GM19025 (cell line): ENCODE measurements around the gene MVK.
"Not testable (repeated sequence)": the region's sequence is repeated elsewhere in the genome, so short reads cannot be mapped to it uniquely, and the experiment has no call there.

Source experiments
- ATAC-seq: cut with Tn5 transposase; IDR thresholded peaks from one replicate; pipeline ENCODE4 v1.9.1; 2021; ENCODE audit warnings: mild to moderate bottlenecking, low read depth, moderate library complexity; ENCODE audit not compliant: unreplicated experiment

Gene MVK

GRCh38 chr12:109588461-109589239, 15.1 kb downstream of the MVK start:
- no peak for ATAC-seq

GRCh38 chr12:109589240-109589590, 15.6 kb downstream of the MVK start:
- ATAC-seq: no peak

- no peak for ATAC-seq
Measured at GRCh38 chr12:109589691-109590245, 16.2 kb downstream of the MVK start.

DNA sequence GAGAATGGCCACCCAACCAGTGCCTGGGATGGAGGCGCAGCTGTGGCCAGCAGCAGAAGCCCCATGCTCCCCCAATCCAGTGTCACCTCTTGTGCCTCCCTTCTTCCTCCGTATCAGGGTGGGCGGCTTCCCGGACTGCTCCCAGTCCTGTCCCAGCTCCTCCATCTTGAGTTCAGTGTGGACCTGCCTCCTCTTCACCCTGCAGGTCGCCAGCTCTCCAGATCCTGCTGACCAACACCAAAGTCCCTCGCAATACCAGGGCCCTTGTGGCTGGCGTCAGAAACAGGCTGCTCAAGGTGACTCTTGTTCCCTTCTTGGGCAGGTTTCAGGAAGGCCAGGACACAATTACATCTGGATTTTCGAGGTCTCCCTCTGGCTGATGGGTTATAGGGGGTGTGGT, 17.0 kb downstream of the MVK start:
- ATAC-seq: no peak

GRCh38 chr12:109591041-109591440, 17.4 kb downstream of the MVK start:
- no peak for ATAC-seq

DNA sequence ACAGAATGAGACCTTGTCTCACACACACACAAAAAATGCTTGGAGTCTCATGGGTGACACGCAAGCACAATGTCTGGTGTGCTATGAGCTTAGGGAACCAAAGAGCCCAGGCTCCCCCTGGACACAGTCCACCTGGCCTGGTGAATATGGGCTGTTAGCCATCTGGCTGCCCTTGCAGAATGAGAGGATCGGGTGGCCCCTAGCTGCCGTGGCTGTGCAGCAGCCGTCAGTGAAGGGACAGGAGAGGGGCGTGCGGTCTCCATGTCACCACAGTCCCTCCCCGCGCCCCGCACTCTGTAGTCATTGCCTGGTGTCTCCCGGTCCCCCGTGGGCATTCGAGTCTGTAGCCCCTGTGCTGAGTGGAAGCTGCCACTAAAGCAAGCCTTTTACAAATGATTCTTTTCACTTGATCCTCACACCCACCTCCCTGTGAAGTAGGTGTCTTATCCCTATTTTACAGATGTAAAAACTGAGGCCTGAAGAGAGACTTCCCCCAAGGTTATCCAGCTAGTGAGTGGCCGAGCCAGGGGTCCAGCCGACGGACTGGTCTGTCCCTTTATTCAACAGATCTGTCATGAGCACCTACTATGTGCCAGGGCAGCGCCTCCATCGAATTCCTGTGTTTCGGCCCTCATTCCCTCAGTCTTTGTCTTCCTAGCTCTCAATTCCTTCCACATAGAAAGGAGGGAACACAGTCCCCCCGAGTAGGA, 18.8 kb downstream of the MVK start:
- no peak for ATAC-seq

GRCh38 chr12:109592905-109593272, 19.3 kb downstream of the MVK start:
- no peak for ATAC-seq

DNA sequence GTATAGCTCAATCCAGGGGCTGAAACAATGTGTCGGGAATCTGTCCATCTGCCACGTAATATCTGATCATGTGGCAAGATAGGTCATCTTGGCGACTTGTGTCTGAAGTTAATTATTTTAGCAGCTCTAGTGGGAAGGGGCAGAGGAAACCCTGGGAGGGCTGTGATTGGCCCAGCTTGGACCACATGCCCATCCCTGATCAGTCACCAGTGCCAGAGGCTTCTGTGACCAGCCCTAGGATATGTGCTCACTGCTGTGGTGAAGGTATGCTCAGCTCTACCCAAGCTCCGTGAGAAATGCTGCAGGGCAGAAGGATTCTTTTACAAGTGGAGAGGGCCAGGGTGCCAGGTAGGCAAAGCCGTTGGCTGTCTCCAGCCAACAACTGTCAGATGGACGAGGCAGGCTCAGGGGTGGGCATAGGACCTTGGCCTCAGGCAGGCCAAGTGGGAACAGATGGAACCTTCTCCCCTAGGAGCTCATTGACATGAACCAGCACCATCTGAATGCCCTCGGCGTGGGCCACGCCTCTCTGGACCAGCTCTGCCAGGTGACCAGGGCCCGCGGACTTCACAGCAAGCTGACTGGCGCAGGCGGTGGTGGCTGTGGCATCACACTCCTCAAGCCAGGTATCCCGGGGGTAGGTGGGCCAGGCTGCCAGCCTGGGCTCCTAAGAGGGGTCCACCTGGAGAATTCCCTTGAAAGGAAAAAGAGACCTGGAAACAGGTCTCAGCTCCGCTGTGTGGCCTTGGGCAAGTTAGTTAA, 21.1 kb downstream of the MVK start:
- ATAC-seq: no peak

DNA sequence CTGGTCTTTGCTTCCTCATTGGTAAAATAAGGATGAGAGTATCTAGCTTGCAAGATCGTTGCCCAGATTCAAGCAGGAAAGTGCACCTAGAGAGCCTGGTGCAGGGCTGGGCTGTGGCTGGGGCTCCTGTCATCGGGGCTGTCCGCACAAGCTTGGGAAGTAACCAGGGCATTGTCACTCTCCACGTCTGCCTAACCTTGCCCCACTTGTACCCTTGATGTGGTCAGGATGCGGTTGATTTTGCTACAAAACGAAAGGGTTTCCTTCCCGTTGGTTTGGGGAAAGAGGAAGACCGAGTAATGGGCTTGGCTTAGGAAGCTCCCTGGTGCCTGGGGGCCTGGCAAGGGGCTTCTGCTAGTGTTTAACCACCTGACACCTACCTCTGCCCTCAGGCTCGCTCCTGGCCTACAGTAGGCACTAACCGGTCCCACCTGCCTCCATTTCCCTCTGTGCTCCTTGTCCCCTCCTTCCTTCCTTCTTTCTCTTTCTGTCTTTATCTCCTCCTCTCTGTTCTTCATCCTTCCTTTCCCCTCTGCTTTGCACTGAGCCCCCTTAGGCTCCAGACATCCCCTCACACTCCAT, 21.8 kb downstream of the MVK start:
- no peak for ATAC-seq

GRCh38 chr12:109596418-109597244, 23.0 kb downstream of the MVK start:
- no peak for ATAC-seq

DNA sequence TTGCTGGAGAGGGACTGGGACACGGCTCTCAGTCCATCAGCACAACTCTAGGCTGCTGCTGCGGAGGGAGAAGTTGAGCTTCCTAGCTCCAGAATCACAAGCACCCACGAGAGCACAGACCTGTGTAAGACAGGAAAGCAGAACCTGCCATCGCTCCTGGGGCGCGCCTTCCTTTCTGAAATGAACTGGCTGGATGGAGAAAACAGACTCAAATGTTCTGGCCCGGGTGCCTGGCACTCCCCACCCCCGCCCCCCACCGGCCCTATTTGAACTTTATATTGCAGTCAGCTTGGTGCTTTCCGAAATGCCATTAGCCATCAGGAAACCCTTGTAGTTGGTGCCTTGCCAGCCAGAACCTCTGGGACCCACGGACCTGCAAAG, 23.8 kb downstream of the MVK start:
- ATAC-seq: no peak

GRCh38 chr12:109597795-109598427, 24.3 kb downstream of the MVK start:
- no peak for ATAC-seq

- no peak for ATAC-seq
Measured at GRCh38 chr12:109598428-109598854, 24.8 kb downstream of the MVK start.

GRCh38 chr12:109599087-109599486, 25.5 kb downstream of the MVK start:
- ATAC-seq: no peak

- no peak for ATAC-seq
Measured at GRCh38 chr12:109600481-109600880, 26.9 kb downstream of the MVK start.

DNA sequence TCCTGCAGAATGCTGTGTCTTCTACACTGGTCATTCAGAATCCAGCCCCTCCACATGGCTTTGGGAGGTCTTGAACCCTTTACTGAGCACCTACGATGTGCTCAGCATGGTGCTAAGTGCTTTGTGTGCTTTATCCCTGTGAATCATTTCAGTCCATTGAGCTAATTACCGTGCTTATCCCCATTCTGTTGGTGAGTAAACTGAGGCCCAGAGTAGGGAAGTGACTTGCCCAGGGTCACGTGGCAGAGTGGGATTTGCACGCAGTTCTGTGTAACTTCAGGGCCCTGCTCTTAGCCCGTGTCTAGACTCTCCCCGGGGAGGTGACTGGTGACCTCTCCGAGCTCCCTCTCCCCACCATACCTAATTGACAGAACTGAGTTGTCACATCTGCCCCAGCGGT, 27.4 kb downstream of the MVK start:
- ATAC-seq: no peak

GRCh38 chr12:109601557-109601956, 28.0 kb downstream of the MVK start:
- ATAC-seq: no peak

DNA sequence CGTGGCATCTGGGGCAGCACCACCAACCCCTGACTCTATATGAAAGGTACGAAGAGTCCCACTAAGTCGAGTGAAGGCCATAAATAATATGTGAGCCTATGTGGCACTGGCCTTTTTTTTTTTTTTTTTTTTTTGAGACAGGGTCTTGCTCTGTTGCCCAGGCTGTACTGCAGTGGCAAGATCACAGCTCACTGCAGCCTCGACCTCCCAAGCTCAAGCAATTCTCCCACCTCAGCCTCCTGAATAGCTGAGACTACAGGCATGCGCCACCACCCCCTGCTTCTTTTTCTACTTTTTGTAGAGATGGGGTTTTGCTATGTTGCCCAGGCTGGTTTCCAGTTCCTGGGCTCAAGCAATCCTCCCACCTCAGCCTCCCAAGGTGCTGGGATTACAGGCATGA, 28.5 kb downstream of the MVK start:
- ATAC-seq: not testable (repeated sequence)

DNA sequence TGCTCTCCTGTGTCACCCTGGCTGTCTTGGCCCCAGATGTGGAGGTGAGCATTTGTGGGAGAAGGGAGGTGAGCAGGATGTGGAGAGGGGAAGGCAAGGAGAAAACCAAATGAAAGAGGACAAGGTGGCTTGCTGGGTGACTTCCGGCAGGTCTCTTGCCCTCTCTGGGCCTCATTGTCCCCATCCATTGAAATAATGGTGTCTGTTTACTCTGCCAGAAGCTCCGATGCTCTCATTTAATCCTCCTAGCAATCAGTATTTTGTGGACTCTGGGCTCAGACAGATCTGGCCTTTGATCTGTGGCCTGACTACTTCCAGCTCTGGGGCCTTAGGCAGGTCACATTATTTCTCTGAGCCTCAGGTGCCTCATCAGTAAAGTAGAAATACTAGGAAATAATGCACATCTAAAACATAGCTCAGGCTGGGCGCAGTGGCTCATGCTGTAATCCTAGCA, 30.6 kb downstream of the MVK start:
- ATAC-seq: no peak
